ENCODE results near the gene HMGXB3. TPM values are rescaled to one million over a fixed set of nuclear protein-coding genes. Genes with fewer than 3 reads are reported as not detected.

HMGXB3 gene
- total RNA-seq, 1 experiment from 2014 or later, result 43.8 TPM

- Mint-ChIP-seq H3K9me3 (ENCODE audit: unreplicated experiment) (no peaks in the 10 kb centered on the region), H3K27me3 (ENCODE audit: insufficient read depth, unreplicated experiment) (no peaks in the 10 kb centered on the region), H3K4me1 (ENCODE audit: low read depth, unreplicated experiment) (peaks cover 6% of the 10 kb centered on the region), H3K4me3 (ENCODE audit: unreplicated experiment) (no peak overlapping the region), H3K27ac (ENCODE audit: unreplicated experiment) (peak overlapping the region; percentile 36), H3K36me3 (ENCODE audit: insufficient read depth, unreplicated experiment) (no peaks in the 10 kb centered on the region)
- intact Hi-C loops (cut with micrococcal nuclease; ENCODE audit: unreplicated experiment), result no loop called here
- CTCF ChIA-PET, result no interaction called here
- Histone ChIP-seq H3K36me3 (ENCODE audit: control insufficient read depth, insufficient read depth, low read length) (no peaks in the 10 kb centered on the region), H3K9me3 (no peaks in the 10 kb centered on the region), H3K27me3 (replicated peaks; ENCODE audit: control insufficient read depth, insufficient read depth, low read length) (no peaks in the 10 kb centered on the region), H3K4me3 (ENCODE audit: low read depth, low read length) (no peak overlapping the region), H3K4me1 (peaks cover 6% of the 10 kb centered on the region; the same call in 1 of the 2 replicates)
- no TSS peak for BruUV-seq (replicated peaks)
- TF ChIP-seq CTCF (IDR thresholded peaks at IDR 0.05; ENCODE audit: insufficient read depth in 1 of 2, low read depth in 1 of 2, low read length in 1 of 2, severe bottlenecking in 1 of 2, unreplicated experiment in 1 of 2), result no peak
- DNase-seq, result no peak
- POLR2A ChIA-PET, result no interaction called here
Measured at GRCh38 chr5:150066901-150067396, 66.4 kb downstream of the HMGXB3 start.

DNA sequence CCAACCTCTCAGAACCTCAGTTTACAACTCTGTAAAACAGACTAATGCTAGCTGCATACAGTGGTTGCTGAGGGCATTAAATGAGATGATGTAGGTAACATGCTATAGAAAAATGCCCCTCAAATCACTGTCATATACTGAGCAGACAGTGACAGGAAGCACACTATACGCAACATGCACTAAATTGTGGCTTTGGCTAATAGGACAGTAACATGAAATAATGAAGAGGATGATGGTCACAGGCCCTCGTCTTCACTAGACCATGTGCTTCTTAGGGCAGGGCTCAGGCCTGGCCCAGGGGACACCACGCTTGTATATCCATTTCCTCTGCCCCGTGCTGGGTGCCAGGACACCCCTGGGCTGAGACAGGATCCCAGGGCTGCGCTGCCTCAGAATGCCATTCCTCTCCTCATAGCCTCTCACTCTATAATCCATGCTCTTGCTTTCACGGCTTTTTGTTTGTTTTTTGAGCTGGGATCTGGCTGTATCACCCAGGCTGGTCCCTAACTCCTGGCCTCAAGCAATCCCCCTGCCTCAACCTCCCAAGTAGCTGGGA is 66.9 kb downstream of the HMGXB3 start:
- Histone ChIP-seq H3K36me3 (ENCODE audit: control insufficient read depth, insufficient read depth, low read length) (no peaks in the 10 kb centered on the region), H3K27me3 (replicated peaks; ENCODE audit: control insufficient read depth, insufficient read depth, low read length) (no peaks in the 10 kb centered on the region), H3K9me3 (no peaks in the 10 kb centered on the region), H3K4me3 (ENCODE audit: low read depth, low read length) (no peak overlapping the region), H3K4me1 (peaks cover 2% of the 10 kb centered on the region; the same call in 1 of the 2 replicates)
- H3K4me3 Mint-ChIP-seq (ENCODE audit: unreplicated experiment), result no peak overlapping the region
- BruUV-seq (replicated peaks), result no TSS peak
- intact Hi-C loops (cut with micrococcal nuclease; ENCODE audit: unreplicated experiment), result no loop called here
- CTCF ChIA-PET, result no interaction called here
- no peak for TF ChIP-seq CTCF (IDR thresholded peaks at IDR 0.05; ENCODE audit: insufficient read depth in 1 of 2, low read depth in 1 of 2, low read length in 1 of 2, severe bottlenecking in 1 of 2, unreplicated experiment in 1 of 2)
- POLR2A ChIA-PET, result no interaction called here
- H3K4me1 Mint-ChIP-seq (ENCODE audit: low read depth, unreplicated experiment), result peaks cover 3% of the 10 kb centered on the region
- DNase-seq, result no peak
- H3K9me3 Mint-ChIP-seq (ENCODE audit: unreplicated experiment), result no peaks in the 10 kb centered on the region
- no peak overlapping the region for H3K27ac Mint-ChIP-seq (ENCODE audit: unreplicated experiment)
- no peaks in the 10 kb centered on the region for H3K36me3 Mint-ChIP-seq (ENCODE audit: insufficient read depth, unreplicated experiment)
- H3K27me3 Mint-ChIP-seq (ENCODE audit: insufficient read depth, unreplicated experiment), result no peaks in the 10 kb centered on the region

DNA sequence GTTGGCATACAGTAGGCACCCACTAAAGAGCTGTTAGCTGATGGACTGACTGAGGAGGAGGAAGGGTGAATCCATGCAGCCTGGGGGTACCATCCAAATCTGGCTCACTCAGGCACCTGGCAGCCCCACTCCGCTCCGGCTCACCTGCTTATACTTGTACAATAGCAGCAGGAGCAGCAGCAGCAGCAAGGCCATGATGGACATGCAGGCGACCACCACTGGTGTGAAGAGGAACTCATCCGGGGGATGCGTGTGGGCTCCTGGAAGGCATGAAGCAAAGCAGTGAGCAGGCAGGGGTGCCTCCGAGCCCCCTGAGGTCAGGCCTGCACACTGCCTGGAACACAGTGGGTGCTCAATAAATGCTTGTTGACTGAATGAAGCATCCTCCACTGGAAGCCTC is 67.5 kb downstream of the HMGXB3 start:
- DNase-seq, result no peak
- Mint-ChIP-seq H3K27me3 (ENCODE audit: insufficient read depth, unreplicated experiment) (no peaks in the 10 kb centered on the region), H3K4me1 (ENCODE audit: low read depth, unreplicated experiment) (no peaks in the 10 kb centered on the region), H3K4me3 (ENCODE audit: unreplicated experiment) (no peak overlapping the region), H3K27ac (ENCODE audit: unreplicated experiment) (no peak overlapping the region), H3K9me3 (ENCODE audit: unreplicated experiment) (no peaks in the 10 kb centered on the region), H3K36me3 (ENCODE audit: insufficient read depth, unreplicated experiment) (no peaks in the 10 kb centered on the region)
- Histone ChIP-seq H3K27me3 (replicated peaks; ENCODE audit: control insufficient read depth, insufficient read depth, low read length) (no peaks in the 10 kb centered on the region), H3K4me1 (no peaks in the 10 kb centered on the region), H3K36me3 (ENCODE audit: control insufficient read depth, insufficient read depth, low read length) (no peaks in the 10 kb centered on the region), H3K9me3 (no peaks in the 10 kb centered on the region), H3K4me3 (ENCODE audit: low read depth, low read length) (no peak overlapping the region)
- CTCF ChIA-PET, result no interaction called here
- TF ChIP-seq CTCF (IDR thresholded peaks at IDR 0.05; ENCODE audit: insufficient read depth in 1 of 2, low read depth in 1 of 2, low read length in 1 of 2, severe bottlenecking in 1 of 2, unreplicated experiment in 1 of 2), result no peak
- POLR2A ChIA-PET, result no interaction called here
- intact Hi-C loops (cut with micrococcal nuclease; ENCODE audit: unreplicated experiment), result no loop called here
- no TSS peak for BruUV-seq (replicated peaks)
